HG02938 (cell line): ENCODE measurements around the gene KCNA4.
"Not testable (repeated sequence)": the region's sequence is repeated elsewhere in the genome, so short reads cannot be mapped to it uniquely, and the experiment has no call there.

ENCODE experiments used
- ATAC-seq: cut with Tn5 transposase; IDR thresholded peaks from one replicate; pipeline ENCODE4 v1.9.1; 2021; ENCODE audit warnings: mild to moderate bottlenecking, moderate library complexity; ENCODE audit not compliant: unreplicated experiment

KCNA4 gene

DNA sequence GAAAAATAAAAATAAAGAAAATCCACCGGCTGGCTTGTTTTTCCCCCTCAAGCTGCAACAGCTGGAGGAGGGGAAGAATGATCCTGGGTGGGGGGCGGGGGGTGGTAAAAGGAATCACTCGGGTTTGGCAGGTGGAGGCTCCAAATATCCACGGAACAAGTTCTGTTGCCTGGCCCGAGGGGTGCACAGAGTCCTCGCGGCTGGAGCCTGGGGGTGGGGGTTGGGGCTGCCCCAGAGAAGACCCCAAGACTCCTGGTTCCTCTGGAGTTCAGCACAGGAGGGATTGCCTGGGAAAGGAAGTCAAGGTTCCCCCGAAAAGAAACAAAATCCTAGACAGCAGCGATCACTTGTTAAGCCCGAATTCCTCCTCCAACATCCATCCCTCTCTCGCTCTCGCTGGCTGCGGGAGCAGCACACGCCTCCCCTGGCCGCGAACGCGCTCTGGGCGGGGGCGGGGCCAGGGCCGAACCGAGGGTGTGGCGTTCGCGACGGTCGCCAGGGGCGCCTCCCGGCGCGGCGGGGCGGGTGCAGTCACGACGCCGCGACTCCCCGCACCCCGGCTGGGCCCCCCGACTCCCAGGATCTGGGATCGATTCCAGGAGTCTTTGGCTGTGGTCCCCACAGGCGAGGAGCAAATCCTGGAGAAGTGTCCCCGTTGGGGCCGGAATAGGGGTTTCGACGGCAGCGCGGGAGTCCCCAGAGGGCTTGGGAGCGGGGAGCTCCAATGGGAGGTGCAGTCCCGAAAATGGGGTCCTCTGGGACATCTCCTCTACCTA lies at the start of gene KCNA4:
Gene KCNA4 (minus strand): TSS at position 443 of the 776 bp plus-strand sequence. CDS start 4,352 bp downstream, outside the sequence.
- no peak for ATAC-seq

DNA sequence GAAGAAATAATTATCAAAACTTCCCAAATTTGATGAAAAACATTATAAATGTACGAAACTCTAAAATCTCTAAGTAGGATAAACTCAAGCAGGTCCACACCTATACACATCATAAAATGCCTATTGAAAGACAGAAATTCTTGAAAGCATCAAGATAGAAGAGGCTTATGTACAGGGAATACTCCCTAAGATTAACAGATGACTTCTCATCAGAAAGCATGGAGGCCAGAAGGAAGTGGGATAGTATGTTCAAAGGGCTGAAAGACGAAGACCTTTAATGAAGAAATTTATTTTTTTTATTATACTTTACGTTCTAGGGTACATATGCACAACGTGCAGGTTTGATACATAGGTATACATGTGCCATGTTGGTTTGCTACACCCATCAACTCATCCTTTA lies 45.3 kb upstream of the KCNA4 start:
- no peak for ATAC-seq

DNA sequence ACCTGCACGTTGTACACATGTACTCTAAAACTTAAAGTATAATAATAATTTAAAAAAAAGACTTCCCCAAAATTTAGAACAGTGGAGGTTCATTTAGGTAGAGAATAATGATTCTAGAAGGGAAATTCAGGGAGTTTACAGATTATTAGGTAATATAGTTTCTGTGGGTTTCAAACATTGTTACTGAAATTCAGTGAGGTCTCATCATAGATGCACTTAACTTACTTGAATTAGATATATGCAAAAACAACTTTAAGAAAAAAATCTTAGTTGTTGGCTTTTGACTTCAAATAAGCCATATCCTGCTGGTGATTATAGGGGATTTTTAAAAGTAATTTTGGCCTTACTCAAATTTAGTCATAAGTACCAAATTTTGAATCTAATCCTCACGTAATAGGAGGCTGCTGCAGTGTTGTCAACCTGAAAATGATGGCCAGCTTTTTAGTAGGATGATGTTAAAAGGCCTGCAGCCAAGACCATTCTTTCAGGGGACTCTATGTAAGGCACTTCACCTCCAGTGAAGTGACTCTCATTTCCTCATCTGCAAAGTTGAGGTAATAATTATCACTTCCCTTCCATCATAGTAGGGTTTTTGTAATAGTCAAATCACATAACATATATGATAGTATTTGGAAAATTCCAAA lies 42.5 kb upstream of the KCNA4 start:
- no peak for ATAC-seq

DNA sequence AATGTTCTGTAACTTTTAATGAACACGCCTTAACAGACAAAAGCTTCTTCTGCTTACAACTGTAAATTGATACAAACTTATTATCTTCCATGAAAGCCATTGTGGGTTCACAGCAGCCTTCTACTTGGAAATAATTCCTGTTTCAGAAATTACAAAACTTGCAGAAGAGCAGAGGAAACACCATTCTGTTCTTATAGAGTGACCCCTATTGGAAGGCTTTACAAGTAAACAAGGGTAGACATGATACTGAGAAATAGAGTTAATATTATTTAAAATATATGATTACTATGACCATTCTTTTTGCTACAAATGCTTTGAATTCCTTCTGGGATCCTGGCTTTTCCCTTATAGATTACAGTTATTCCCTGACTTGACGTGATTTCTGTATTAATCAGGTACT lies 32.4 kb upstream of the KCNA4 start:
- ATAC-seq, result no peak

DNA sequence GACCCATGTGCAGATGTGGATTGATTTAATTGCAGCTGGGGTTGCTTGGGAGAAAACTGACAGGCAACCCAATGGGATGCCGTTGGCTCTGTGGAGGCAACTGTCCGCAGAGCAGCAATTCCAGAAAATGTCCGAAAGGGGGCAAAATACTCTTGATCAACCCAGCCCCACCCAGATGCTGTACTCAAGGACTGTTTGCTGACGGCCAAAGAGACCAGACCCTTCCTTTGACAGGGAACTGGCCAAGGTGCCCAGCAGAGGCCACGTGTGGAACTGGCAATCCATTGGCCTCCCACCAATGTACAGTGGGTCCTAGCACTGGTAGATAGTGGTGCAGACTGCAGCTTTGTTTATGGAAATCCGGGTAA lies 29.7 kb upstream of the KCNA4 start:
- peak; percentile 58 for ATAC-seq

DNA sequence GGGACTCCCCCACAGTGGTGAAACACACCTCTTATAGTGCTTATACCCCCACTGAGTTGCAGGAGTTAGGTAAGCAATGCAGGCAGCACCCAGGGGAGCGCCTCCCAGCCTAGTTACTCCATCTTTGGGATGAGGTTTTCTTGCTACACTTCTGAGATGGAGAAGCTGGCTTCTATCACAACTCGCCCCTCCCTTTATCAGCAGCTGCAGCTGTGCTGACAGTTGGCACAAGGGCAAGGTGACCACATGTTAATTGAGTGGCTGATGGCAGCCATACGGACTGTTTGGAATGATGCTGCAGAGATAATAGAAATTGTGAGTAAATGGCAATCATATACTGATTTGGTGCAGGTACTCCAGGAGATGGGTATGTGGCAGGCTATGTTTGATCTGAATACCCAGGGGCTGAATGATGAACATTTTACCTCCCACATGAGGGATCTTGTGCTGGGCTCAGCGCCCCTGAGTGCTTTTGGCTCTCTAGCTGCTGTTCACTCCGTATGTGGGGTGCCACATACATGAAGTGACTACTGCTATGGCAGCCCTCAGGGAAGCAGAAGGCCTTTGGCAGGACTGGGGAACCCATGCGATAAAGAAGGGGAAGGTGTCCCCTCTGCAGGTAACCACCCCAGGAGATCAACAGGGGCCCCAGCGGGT lies 29.2 kb upstream of the KCNA4 start:
- no peak for ATAC-seq

DNA sequence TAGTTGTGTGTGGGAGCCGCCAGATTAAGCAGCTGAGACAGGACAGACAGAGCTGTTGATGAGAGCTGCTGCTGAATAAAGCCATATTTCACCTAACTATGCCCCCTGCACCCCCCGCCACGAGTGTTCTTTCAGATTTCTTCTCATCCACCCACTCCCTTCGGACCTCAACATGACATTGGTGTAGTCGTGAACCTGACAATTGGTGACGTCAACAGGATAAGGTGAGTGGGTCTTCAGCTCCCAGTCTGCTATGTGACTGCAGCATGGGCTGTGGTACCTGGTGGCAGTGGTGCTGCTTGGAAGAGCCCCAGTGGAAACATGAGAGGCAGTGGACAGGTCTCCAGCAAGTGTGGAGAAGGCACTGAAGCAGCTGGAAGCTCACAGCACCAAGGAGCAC lies 28.3 kb upstream of the KCNA4 start:
- ATAC-seq, result no peak

DNA sequence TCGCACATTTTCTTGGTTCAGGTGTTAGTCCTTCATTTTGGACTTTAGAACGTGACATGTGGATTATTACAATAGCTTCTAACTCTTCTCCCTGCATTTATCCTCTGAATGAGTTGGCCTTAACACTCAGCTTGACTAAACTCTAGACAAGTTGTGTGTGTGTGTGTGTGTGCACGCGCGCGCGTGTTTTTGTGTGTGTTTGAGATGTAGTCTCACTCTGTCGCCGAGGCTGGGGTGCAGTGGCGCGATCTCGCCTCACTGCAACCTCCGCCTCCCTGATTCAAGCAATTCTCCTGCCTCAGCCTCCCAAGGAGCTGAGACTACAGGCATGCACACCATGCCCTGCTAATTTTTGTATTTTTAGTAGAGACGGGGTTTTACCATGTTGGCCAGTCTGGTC lies 24.3 kb upstream of the KCNA4 start:
- ATAC-seq, result no peak

DNA sequence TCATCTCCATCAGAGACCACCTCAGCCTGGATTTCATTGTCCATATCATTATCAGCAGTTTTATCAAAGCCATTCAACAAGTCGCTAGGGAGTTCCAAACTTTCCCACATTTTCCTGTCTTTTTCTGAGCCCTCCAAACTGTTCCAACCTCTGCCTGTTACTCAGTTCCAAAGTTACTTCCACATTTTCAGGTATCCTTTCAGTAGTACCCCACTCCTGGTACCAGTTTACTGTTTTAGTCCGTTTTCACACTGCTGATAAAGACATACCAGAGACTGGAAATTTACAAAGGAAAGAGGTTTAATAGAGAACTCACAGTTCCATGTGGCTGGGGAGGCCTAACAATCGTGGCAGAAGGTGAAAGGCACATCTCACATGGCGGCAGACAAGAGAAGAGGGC lies 17.9 kb upstream of the KCNA4 start:
- ATAC-seq, result not testable (repeated sequence)

DNA sequence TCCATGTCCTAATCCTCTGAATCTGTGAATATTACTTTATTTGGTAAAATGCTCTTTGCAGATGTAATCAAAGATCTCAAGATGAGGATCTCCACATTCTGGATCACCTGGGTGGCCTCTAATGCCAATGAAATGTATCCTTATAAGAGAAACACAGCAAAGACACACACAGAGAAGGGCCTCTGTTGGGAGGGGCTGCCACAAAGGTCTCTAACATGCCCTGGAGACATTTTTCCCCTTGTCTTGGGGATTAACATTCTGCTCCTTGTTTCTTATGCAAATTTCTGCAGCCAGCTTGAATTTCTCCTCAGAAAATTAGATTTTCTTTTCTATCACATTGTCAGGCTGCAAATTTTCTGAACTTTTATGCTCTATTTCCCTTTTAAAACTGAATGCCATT lies 17.3 kb upstream of the KCNA4 start:
- not testable (repeated sequence) for ATAC-seq

DNA sequence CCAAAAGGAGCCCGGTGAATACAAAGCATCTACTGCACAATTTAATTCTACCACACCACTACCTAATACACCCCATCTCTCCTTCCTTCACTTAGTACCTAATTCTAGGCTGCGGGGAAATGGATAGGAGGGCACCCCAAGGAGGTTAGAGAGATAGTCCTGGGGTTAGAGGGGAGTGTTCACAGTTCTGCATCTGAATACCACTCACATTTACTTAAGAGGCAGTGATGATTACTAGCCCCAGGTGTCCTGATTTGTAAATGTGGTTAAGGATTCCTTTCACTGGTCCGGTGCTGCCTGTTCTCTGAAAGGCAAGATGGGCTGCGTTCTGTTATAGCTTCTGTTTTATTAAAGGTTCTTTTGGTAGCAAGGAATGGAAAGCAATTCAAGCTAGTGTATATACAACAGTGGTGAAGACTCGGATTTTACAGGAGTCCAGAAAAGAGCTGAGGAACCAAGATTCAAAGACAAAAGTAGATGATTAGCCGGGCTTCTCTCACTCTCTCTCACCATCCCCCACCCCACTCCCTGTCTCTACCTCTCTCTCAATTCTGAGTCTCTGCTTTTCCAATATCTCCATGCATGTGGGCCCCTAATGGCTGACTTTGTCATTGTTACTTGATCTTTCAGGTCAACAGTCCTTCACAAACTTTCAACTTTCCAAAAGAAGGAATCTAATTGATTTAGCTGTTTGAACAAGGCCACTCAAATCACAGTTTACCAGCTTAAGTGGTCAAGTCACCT lies 8.7 kb upstream of the KCNA4 start:
- ATAC-seq, result no peak

DNA sequence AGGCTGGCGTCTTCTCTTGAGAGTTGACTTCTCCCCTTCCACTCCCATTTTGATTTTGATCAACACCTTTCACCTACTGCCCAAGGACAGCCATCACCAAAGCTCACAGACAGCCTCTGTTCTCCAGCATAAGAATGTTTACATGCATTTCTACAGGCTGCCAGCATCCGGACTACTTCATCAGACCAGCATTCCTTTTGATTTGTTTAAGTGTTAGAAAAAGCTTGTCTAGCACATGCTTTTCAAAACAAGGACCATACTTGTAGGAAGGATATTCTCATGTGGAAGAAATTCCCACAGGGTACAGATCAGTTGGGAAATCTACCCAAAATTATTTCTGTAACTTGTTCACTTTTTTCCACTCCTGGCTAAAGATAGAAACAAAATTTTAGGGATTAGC lies 6.2 kb upstream of the KCNA4 start:
- no peak for ATAC-seq

DNA sequence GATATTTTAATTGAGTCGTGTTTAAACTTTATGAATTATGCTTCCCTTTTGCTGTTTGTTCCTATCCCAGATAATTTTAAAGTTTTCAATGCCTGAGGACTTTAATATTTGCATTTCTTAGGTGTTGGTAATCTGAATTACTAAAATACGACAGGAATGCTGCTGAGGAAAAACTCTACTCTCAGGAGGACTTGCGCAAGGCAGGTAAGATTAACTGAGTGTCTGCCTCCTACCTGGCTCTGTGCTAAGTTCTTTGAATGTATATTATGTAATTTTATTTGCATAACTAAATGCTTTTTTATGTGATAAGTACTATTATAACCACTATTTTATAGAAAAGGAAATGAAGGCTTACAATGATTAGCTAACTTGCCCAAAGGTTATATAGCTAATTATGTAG lies 2.7 kb upstream of the KCNA4 start:
- ATAC-seq, result no peak

DNA sequence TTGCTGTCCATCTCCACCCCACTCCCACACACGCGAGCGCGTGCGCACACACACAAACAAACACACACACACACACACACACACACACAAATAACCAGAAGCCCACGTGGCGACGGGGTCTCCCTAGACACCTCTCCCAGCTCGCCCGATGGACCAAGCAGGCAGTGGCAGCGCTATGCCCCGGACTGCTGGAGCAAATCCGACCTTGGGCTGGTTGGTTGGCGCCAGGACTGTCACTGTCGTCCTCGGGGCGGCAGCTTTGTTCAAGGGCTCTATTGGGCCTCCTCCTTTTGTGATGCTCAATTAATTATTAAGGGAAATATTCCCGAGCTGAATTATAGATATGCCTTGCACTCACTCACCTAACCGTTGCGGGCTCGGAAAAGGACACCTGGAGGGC lies 1.7 kb upstream of the KCNA4 start:
- ATAC-seq, result no peak

DNA sequence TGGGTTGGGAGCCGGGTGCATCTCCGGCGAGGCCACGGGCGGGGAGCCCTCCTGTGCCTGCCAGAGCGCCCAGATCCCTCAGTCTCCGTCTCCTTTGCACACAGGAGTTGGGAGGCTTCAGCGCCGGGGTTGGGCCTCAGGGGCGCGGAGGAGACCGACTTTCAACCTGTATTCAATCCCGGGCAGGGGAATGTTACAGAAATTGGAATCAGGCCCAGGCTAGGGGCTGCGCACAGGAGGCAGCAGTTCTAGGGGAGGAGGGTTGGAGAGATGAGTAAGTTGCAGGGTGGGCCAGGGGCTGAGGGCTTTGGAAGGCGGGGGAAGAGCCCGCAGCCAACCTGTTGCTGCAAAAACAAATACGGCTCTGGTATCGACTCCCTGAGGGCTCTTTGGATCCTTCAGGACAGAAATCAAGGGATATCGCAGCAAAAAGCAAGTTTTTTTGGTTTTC lies 640 bp upstream of the KCNA4 start:
- ATAC-seq, result no peak

DNA sequence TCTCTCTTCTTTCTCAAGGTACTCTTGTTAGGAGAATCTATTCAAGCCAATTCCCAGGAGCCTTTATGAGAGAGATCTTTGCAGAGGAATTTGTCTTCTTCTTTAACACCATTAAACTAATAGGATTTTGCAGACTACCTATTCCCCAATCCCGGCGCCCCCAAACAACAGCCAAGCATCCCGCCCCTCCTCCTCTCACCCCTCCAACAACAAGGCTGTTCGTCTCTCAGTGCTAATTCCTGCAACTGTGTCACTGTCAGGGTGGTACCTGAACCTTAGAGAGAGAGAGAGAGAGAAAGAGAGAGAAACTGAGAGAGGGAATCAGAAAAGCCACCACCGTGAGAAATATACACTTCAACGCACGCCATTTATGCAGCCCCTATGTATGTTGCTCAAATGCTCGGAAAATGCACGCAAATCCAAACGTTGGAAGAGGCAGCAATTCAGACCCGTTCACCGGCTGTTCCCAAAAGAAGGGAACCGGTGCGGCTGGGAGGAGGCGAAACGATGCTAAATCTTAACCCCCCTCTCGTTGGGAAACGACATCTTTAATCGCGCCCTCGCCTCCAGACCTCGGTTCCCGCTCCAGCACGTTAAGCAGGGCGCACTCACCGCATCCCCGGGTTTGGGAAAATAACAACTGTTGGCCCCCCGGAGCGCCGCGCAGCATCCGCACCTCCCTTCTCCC lies 961 bp downstream of the KCNA4 start:
- no peak for ATAC-seq

DNA sequence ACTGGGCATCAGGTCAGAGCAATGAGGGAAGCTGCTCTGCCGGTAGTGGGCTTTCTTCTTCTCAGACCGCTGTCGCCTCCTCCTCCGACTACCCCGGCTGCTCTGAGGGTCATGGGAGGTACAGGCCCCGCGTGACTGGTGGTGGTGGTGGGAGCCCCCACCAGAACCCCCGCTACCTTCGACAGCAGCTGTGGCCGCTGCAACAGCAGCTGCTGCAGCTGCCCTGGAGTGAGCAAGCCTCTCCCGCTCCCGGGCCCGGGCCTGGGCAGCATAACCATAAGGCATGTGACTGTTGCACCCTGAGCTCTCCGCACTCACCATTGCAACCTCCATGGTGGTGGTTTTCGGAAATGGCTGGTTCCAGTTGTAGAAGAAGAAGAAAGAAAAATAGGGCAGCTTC lies 4.5 kb downstream of the KCNA4 start:
- ATAC-seq, result no peak

DNA sequence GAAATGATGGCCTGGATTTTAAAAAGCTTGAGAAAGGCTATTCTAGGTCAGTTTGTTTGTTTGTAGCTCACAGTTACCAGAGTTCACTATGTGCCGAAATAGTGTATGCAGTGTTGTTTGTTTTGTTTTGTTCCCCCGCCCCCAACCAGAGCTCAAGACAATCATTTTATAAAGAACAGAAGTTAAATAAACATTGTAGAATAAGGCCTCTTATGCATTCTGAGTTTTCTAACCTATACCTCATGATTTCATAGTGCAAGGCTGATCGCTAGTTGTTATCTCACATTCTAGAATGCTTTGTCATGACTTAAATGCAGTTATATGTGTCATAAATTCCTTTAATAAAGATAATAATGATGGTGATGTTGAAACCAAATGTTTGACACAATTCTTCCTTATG lies 7.8 kb downstream of the KCNA4 start:
- ATAC-seq, result no peak

DNA sequence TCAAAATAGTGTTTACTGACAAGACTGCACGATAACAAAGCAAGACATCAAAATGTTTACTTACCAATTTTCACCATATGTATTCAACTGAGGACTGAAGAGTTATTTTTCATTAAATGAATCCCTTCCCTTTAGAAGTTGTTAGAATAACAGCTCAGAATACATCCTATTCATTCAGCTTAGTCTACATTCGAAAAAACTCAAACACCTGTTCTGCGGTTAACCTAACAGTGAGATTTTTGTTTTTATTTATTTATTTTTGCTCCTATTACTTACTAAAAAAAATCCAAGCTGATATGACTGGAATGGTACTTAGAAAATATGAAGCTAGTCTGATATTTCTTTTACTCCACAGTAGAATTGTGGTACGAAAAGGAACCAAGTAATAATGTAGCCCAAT lies 10.0 kb downstream of the KCNA4 start:
- ATAC-seq, result no peak

DNA sequence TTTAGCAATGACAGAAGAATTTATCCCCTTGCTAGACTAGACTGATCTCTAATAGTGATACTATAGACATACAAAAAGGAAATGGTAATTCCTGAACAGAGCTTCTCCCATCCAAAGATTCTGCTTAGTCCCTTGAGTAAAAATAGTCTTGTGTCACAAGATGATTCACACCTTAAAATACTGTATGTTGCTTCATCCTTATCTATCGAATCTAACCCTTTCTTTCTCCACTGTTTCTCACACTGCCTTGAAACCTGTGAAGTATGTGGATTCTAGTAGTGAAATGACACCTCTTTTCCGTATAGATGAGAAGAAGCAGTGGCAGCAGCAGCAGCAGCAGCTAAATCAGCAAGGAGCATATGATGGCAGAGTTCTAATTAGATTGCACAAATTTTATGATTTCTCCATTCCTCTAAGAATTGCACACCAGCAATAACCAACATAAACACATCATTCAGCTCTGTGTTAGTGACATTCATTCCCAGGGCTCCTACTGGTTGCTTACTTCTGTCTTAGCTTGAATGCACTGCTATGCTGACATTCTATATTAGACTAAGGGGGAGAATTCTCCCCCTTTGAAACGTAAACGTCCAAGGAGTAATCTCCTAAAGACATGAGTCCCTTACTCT lies 14.6 kb downstream of the KCNA4 start:
- ATAC-seq, result no peak
